HG02870 (cell line): ENCODE measurements around the gene P4HA3.
"Not testable (repeated sequence)": the region's sequence is repeated elsewhere in the genome, so short reads cannot be mapped to it uniquely, and the experiment has no call there.

Source experiments
- ATAC-seq: cut with Tn5 transposase; IDR thresholded peaks from one replicate; pipeline ENCODE4 v1.9.1; 2021; ENCODE audit warnings: mild to moderate bottlenecking, moderate library complexity; ENCODE audit not compliant: unreplicated experiment

P4HA3 gene

DNA sequence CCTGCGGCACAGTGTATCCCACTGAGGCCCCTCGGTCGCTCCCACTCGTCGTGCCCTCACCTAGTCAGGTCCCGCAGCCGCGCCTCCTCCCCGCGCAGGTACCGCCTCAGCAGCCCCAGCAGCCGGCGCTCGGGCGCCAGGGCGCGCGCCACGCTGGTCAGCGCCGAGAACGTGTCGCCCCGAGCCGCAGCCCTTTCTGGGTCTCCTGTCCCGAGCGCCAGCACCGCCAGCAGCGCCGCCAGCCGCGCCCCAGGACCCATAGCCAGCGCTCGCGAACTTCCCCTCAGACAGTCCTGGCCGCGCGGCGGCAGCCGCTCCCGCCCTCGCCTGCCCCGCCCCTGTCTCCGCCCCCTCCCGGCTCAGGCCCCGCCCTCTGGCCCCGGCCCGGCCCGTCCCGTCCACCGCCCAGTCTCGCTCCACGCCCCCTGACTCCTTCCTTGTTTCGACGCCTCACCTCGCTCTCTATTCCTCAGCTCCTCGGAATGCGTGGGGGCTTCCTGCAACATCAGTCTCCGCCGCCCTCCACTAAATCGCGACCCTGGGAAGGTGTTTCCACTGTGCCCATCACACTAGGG lies at the start of gene P4HA3:
Gene P4HA3 (minus strand): TSS at position 289 of the 575 bp plus-strand sequence. CDS start 29 bp downstream, at position 260.
- no peak for ATAC-seq

DNA sequence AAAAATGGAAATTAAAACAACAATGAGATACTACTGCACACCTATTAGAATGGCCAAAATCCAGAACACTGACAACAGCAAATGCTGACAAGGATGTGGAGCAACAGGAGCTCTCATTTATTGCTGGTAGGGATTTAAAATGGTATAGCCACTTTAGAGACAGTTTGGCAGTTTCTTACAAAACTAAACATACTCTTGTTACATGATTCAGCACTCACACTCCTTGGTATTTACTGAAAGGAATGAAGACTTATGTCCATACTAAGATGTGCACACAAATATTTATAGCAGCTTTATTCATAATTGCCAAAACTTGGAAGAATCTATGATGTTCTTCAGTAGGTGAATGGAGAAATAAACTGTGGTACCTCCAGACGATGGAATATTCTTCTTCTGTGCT lies 46.0 kb upstream of the P4HA3 start:
- ATAC-seq = no peak

DNA sequence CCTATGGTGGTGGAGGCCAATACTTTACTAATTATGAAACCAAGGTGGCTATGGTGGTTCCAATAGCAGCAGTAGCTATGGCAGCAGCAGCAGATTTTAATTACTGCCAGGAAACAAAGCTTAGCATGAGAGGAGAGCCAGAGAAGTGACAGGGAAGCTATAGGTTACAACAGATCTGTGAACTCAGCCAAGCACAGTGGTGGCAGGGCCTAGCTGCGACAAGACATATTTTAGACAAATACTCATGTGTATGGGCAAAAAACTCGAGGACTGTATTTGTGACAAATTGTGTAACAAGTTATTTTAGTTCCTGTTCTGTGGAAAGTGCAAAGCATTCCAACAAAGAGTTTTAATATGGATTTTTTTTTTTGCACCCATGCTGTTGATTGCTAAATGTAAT lies 44.2 kb upstream of the P4HA3 start:
- no peak for ATAC-seq

DNA sequence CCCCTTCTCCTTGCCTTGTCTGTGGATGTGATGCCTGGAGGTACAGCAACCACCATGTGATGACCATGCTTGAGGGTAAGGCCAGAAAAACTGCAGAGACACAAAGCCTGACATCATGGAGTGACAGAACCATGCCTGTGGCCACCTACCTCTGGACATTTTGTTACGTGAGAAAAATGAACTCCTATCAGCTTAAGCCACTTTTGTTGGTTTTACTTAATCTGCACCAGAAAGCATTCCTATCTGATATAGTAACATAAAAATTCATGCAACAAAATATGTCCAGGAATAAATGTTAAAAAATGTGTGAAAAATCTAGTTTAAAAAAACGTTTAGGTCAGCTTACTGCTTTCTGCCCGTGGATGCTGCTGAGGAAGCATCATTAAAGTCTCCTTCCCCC lies 42.6 kb upstream of the P4HA3 start:
- no peak for ATAC-seq

DNA sequence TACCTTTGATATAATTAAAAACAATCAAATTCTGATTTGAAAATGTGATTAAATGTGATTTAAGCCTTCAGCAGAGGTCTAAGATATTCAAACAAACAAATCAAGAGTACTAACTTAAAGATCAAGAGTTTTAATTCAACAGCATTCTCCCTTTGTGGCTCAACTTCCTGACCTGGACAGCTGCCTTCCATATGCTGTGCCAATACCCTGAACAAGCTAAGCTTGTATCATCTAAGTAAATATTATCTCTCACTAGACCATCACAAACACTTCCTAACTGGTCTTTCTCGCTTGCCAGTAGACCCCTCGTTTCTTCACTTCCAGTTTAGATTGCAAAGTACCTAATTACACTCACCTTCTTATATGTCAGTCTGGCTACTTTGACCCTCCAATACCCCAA lies 35.9 kb upstream of the P4HA3 start:
- ATAC-seq = no peak

DNA sequence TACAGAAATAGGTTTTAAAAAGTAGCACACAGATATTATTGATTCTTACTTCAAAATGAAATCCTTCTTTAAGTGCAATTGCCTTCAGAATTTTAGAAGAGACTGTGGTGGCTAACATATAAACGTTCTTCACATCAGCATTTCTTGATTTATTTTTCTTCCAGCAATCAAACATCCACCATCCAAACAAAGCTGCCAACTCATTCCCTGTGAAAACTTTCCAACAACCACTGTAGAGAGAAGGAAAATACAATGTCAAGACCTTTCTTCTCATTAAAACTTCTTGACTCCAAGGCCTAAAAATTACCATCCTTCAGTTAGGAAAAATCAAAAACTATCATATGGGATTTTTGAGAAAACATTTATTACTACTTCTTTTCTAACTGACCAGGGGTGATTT lies 34.0 kb upstream of the P4HA3 start:
- no peak for ATAC-seq

DNA sequence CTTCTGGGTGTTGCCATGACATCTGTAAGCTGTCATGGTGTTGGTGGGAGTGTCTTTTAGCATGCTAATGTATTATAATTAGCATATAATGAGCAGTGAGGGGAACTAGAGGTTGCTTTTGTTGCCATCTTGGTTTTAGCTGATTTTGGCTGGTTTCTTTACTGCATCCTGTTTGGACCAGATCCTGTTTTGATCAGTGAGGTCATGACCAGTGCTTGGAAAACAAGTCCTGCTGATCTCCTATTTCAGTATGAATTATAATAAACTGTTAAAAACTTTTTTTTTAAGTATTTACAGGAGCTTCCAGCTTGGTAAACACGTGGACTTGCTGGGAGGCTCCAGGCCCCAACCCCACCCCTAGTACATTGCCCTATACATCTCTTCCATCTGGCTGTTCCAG lies 30.5 kb upstream of the P4HA3 start:
- ATAC-seq = no peak

DNA sequence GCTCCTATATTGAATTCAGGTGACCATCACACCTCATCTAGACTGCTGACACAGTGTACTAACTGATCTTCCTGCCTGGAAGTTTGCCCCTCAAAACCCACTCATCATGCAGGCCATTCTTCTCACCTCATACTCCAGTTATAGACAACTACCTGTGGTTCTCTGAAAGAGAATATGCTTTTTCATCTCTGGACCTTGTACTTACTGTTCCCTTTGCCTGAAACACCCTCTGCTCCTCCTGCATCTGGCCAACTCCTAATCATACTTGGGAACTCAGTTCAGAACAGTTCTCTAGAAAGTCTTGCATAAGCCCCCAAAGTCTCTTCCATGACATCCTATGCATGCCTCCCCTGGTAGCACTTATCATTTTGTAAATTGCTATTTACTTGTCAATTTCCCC lies 28.2 kb upstream of the P4HA3 start:
- ATAC-seq = no peak

DNA sequence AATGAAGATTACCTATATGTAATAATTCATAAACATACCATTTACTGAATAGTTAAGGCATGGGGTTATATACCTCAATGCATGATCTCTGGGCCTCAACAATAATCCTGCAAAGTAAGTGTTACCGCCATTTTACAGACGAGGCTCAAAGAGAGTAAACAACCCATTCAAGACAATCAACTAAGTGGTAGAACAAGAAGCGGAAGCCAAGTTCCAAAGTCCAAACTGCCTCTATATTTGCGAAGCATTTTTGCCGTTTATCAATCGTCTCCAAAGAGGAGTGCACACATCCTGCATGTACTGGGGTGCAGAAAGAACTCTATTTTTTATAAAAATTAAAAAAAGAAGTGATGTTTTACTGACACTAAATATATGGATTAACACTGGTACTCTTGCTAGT lies 27.5 kb upstream of the P4HA3 start:
- ATAC-seq = no peak

DNA sequence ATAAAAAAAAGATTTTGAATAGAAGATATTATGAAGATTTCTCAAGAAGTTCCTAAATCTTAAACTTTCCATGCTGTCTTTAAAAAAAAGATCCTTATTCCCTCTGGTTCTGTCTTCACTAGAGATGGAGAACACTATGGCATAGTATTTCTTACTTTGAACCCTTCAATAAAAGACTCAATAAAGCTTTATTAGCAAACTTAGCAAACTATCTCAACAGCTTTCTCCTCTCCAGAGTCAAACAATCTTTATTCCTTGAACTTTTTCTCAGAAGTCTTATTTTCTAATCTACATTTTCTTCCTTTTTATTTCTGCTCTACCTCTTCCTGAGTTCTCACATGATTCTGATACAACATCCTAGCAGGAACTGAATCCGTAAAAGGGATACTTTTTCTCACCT lies 21.8 kb upstream of the P4HA3 start:
- ATAC-seq = no peak

DNA sequence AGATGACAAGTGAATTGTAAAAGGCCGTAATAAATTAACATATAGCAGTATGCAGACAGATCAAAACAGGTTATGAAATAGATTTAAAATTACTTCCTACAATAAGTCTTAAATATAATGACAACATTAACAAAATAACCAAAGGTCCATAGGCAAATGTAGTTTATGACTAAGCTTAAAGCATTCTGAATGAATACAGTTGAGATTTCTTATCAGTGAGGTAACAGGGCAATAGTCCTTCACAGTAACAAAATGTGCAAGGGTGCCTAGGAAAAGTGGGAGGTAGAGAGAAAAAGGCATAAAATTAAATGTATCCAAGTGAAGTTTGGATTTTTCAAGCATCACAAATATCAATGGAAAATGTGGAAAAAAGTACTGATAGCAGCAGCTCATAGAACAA lies 20.9 kb upstream of the P4HA3 start:
- no peak for ATAC-seq

DNA sequence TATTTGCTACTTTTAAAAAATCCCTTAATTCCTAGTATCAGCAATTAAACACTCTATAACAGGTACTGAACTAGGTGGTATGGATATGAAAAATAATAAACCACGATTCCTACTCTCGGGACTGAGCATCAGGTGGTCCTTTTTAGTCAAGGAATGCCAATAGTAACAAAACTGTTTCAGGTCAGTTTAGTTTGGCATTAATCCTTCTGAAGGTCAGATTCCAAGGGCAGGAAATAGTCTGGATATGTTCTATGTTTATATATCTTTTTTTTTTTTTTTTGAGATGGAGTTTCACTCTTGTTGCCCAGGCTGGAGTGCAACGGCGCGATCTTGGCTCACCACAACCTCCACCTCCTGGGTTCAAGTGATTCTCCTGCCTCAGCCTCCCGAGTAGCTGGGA lies 19.6 kb upstream of the P4HA3 start:
- ATAC-seq = not testable (repeated sequence)

DNA sequence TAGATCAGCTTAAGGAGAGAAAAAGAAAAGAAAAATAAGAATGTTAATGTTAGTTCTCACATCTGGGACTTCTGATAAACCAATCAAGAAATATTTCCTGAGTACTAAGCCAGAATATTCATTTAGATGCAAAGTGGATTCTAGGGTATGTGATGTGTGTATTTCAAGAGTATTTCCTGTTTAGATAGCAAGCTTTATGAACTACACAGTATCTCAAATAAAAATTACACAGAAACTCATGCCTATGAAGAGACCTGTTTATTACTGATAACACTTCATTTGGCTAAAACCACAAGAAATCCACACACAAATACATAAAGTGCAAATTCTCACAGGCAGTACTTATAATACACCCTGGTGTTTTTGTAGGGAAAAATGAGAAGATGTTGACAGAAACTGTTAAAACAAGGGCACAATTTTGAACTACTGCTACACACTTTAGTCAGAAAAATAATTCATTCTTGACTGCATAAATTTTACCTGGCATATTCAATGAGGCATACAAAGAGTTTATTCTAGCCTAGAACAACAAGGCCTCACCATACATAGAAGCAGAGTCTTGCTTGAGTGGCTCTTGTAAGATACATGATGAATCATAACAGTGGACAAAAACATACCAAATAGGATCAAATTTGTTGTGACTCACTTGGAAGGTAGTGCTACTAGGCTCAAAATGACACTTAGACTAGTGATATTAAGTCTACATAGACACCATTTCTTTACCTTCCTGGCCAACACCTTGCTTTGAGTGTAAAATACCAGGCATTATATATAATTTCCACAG lies 18.8 kb upstream of the P4HA3 start:
- ATAC-seq = no peak

DNA sequence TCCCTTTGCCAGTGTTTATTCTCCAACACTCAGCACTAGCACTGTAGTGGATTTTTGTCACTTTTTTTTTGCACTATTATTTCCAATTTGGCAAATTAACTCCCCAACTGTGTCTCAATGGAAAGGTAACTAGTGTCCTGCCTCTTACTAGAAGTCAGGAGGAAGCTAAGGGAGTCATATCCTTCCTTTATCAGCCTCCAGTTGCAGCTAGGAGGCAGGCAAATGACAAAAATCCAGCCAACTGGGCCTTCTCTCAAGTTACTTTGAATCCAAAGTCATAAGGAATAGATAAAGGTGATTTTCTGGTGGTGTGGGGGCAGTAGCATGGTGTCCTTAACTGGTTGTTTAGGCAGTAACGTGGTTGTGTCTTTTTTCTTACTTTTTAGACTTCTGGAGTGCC lies 15.6 kb upstream of the P4HA3 start:
- ATAC-seq = no peak

DNA sequence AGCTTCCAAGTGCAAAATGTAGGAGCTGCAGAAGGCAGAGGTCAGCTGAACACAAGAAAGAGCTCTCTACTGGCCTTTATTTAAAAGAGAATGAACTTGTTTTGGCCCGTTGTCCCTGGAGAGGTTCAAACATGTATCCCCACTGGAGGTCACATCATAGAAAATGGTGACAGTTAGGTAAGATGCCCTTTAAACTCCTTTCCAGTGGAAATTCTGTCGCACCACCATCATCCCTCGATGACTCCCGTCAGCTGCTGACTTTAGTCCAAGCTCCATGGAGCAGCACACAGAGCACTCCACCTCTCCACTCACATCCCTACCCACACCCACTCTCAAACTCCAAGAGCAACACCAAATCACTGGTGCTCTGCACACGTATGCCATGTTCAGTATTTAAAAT lies 15.2 kb upstream of the P4HA3 start:
- no peak for ATAC-seq

DNA sequence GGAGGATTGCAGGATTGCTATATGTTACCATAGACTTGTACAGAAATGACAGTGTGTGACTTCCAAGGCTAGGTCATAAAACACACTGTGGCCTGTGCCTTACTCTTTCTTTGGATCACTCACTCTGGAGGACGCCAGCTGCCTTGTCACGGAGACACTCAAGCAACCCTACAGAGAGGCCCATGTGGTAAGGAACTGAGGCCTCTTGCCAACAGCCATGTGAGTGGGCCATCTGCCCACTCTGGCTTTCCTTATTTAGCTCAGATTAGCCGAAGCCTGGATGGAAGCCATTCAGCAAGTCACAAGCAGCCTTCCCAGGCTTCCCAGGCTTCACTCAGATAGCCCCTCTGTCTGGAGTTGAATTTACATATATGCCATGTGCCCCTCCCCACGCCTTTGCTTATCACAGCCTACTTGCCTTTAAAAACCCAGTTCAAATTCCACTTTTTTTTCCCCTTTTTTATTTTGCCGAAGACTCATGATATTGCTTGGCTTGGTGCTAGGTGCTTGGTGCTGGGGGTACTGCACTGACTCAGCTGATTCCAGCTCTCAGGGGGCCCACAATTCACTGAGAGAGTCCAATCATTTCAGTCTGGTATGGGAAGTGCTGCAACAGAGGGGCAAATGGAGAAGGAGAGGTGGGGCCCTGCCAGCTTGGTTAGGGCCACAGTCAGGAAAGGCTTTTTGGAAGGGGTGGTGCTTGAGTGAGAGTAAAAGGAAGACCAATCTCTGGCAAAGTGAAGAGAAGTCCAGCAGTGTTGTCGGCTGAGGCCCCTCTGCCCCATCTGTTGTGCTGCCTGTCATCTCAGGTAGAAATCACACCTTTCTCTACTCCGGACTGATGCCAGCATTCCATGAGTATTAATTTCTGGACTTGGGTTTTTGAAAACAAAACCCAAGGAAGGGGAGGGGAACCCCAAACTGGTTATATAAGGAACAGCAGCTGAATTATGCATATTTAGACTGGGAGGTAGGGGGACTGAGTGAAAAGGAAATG lies 14.5 kb upstream of the P4HA3 start:
- no peak for ATAC-seq

DNA sequence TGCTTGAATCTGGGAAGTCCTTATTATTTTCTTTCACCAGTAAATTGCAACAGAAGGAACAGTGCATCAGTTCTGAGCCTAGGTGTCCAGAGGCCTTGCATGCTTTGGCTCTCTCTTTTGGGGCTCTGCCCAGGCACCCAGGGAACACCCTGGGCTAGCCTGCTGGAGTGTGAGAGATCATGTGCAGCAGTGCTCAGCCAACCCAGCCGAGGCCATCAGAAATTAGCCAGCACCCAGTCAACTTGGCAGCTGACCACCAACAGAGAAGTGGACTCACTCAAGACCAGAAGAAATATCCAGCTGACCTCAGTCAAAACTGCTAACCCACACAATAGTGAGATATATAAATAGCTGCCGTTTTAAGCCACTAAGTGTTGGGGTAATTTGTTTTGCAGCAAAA lies 11.2 kb upstream of the P4HA3 start:
- no peak for ATAC-seq

DNA sequence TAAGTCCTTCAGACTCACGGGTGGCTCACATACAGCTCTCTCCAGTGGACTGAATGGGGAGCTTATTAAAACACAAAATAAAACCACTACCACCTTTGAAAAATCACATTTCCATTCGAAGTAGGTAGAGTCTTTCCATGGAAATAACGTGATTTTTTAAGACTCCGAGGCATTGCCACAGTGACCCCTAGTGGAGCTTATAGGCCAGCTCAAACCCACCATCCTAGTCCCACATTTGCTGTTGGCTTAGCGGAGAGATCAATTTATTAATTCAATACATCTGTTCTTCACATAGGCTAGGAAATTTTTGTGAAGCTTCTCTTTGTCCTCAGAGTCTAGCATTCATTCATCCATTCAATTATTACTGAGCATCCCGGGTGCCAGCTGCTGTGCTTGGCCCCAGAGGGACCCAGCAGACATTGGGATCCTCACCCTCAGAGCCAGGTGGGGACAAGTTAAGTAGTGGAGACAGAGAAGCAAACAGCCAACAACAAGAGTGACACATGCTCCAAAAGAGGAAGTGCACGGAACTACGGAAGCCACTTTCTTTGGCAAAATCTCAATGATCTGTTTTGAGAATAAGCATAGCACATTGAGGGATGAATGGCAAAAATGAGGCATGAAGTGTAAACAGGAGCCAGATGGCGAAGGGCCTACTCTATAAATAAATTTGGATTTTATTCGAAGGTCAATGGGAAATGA lies 10.2 kb upstream of the P4HA3 start:
- no peak for ATAC-seq

DNA sequence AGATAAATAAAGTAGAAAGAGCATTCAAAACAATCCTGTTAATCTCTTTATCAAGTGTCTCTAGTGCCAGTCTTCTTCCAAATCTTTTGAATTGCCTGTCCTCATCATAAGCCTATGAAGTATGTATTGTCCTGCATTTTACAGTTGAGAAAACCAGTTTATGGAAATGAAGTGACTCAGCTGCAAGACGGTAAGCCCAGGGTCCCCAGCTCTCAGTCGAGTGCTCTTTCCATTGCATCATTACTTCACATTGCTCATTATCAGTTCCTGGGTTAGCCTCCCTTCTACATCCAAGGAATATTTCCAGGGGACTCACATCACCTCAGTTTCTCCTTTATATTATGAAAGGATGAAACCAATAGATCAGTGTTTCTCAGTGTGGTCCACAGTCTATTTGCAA lies 9.1 kb upstream of the P4HA3 start:
- no peak for ATAC-seq

DNA sequence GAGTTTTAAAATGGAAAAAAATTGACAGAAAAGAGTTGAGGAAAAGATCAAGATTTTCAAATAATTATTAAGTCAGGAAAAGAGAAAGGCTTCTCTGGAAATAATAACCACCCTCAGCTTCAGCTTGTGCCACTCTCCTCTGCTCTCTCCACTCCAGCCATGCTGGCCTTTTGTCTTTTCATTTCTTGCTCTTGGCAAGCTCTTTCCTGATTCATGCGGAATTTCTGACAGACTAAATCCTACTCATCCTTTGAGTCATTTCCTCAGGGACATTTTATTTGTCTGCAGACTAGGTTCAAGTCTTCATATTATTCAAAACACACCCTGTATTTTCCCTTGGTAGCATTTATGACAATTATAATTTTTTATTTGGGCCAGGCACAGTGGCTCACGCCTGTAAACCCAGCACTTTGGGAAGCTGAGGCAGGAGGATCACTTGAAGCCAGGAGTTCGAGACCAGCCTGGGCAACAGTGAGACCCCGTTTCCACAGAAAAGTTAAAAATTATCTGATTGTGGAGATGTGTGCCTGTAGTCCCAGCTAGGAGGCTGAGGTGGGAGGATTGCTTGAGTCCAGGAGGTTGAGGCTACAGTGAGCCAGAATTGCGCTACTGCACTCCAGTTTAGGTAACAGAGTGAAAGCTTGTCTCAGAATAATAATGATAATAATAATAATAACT lies 7.8 kb upstream of the P4HA3 start:
- no peak for ATAC-seq
